ENCODE results near the gene TRIL. TPM values are rescaled to one million over a fixed set of nuclear protein-coding genes. Genes with fewer than 3 reads are reported as not detected.

The TRIL gene
- total RNA-seq, 2 experiments from 2014 or later: not detected

DNA sequence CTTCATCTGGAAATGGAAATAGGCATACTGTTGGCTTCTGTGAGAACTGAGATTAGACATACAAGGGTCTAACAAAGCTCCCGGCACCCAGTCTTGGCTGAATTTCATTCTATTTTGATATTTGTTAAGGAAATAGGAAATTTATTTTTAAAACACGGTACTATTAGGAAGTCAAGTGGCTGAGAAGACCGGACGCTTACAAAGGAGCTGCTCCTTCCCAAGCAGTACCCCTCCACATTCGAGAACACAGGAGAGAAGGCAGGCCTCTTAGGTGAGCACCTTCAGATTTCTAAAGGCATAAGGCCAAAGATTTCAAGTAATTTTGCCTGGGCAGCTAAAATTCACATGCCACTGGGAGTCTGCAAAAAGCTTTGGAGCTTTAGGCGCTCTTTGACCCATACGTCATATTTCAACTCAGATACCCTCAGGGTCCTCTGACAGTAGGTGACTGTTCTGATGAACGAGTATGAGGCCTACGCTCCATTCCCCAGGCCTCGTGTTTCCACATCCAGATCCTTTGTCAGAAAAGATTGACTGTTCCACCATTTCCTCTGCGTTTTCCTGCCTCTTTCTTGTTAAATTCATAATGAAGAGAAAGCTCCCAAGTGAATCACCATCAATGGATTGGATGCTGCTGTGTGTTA is 17.3 kb downstream of the TRIL start:
- Histone ChIP-seq H4K20me1 (ENCODE audit: insufficient read depth, low read length) (no peaks in the 10 kb centered on the region), H3K79me2 (ENCODE audit: insufficient read depth, low read depth, low read length) (no peaks in the 10 kb centered on the region), H3K4me1 (ENCODE audit: insufficient read depth, low read length, poor library complexity, severe bottlenecking) (no peaks in the 10 kb centered on the region), H3K36me3 (ENCODE audit: insufficient read depth, low read length) (no peaks in the 10 kb centered on the region), H3K9me2 (ENCODE audit: insufficient read depth, low read length) (no peaks in the 10 kb centered on the region), H3K4me3 (ENCODE audit: low read depth, low read length, poor library complexity, severe bottlenecking) (no peak overlapping the region), H3K9me3 (ENCODE audit: low read length) (no peaks in the 10 kb centered on the region), H3K4me2 (ENCODE audit: low read length) (no peak overlapping the region), H3K27ac (ENCODE audit: low read depth, low read length, poor library complexity, severe bottlenecking) (no peak overlapping the region), H2AFZ (ENCODE audit: low read length) (no peak overlapping the region)
- CTCF ChIA-PET (ENCODE audit: unreplicated experiment): no interaction called here
- POLR2A ChIA-PET: no interaction called here
- no TSS peak for BruUV-seq (replicated peaks)
- no peak for DNase-seq (ENCODE audit: low spot score)
- TF ChIP-seq, protein P1, sequence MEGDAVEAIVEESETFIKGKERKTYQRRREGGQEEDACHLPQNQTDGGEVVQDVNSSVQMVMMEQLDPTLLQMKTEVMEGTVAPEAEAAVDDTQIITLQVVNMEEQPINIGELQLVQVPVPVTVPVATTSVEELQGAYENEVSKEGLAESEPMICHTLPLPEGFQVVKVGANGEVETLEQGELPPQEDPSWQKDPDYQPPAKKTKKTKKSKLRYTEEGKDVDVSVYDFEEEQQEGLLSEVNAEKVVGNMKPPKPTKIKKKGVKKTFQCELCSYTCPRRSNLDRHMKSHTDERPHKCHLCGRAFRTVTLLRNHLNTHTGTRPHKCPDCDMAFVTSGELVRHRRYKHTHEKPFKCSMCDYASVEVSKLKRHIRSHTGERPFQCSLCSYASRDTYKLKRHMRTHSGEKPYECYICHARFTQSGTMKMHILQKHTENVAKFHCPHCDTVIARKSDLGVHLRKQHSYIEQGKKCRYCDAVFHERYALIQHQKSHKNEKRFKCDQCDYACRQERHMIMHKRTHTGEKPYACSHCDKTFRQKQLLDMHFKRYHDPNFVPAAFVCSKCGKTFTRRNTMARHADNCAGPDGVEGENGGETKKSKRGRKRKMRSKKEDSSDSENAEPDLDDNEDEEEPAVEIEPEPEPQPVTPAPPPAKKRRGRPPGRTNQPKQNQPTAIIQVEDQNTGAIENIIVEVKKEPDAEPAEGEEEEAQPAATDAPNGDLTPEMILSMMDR (conservative IDR thresholded peaks at IDR 0.05; ENCODE audit: low read length): no peak
- no peak for TF ChIP-seq EZH2phosphoT487 (IDR thresholded peaks at IDR 0.05; ENCODE audit: borderline replicate concordance, low read depth, low read length)
- intact Hi-C loops (cut with micrococcal nuclease; ENCODE audit: unreplicated experiment): no loop called here

DNA sequence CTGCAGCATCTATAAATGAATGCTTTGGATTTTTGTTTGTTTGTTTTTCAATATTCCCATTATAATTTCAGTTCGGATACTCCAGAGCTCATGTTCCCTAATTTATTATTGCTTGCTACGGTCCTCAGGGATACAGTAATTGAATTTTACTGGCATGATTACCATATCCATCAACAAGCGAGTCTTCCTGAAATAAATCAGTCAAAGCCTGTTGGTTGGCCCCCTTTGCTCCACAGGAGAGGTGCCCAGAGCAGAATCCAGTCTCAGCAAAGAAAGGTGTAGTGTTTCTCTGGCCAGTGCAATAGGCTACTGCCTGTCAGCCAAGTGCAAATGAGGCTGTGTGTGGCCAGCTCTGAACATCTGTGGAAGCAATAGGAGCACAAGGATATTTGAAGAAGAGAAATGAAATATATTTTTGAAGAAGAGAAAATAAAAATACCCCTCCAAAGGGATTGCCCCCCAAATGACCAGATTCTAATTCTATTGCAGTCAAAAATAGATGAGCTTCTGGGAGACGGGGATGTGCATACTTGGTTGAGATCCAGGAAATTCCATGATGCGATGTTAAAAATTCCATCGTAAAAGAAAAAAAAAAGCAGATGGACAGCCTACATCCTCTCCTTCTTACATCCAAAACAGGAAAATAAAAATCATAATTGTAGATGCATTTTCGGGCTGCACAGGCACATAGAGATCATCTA is 18.1 kb downstream of the TRIL start:
- H3K4me1 ChIP-seq (ENCODE audit: insufficient read depth, low read length, poor library complexity, severe bottlenecking): no peaks in the 10 kb centered on the region
- DNase-seq (ENCODE audit: low spot score): no peak
- no peaks in the 10 kb centered on the region for H3K9me2 ChIP-seq (ENCODE audit: insufficient read depth, low read length)
- CTCF ChIA-PET (ENCODE audit: unreplicated experiment): interaction anchor here (0.5 kb wide), 1 partner anchor 586 kb away, joined by 5 read pairs; no protein-coding TSS in a partner anchor
- BruUV-seq (replicated peaks): no TSS peak
- H2AFZ ChIP-seq (ENCODE audit: low read length): no peak overlapping the region
- POLR2A ChIA-PET: interaction anchor here (0.5 to 0.6 kb wide), 2 partner anchors 27 to 164 kb away, joined by 3 read pairs; no protein-coding TSS in a partner anchor
- H3K36me3 ChIP-seq (ENCODE audit: insufficient read depth, low read length): no peaks in the 10 kb centered on the region
- TF ChIP-seq, protein P1 (conservative IDR thresholded peaks at IDR 0.05; ENCODE audit: low read length): no peak
- TF ChIP-seq EZH2phosphoT487 (IDR thresholded peaks at IDR 0.05; ENCODE audit: borderline replicate concordance, low read depth, low read length): no peak
- H3K4me2 ChIP-seq (ENCODE audit: low read length): no peak overlapping the region
- H3K9me3 ChIP-seq (ENCODE audit: low read length): no peaks in the 10 kb centered on the region
- no peak overlapping the region for H3K4me3 ChIP-seq (ENCODE audit: low read depth, low read length, poor library complexity, severe bottlenecking)
- H4K20me1 ChIP-seq (ENCODE audit: insufficient read depth, low read length): no peaks in the 10 kb centered on the region
- intact Hi-C loops (cut with micrococcal nuclease; ENCODE audit: unreplicated experiment): no loop called here
- H3K27ac ChIP-seq (ENCODE audit: low read depth, low read length, poor library complexity, severe bottlenecking): no peak overlapping the region
- no peaks in the 10 kb centered on the region for H3K79me2 ChIP-seq (ENCODE audit: insufficient read depth, low read depth, low read length)

DNA sequence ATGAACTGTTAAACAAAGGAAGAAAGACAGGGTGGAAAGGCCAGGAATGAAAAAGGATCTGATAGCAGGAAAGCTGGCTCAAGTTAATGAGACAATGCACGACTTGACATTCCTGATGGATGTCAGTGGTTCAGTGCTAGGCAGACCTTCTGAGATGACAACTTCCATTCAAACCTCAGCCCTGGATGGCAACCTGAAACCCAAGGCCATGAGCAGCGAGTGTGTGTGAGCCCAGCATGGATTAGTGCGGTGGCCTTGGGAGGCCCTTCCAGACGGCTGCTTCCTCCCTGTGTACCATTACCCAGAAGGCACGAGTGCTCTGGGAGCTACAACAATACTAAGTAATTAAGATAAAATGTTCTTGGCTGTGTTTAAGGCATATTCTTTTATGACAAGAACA is 18.8 kb downstream of the TRIL start:
- H3K4me1 ChIP-seq (ENCODE audit: insufficient read depth, low read length, poor library complexity, severe bottlenecking): no peaks in the 10 kb centered on the region
- no peak for TF ChIP-seq EZH2phosphoT487 (IDR thresholded peaks at IDR 0.05; ENCODE audit: borderline replicate concordance, low read depth, low read length)
- TF ChIP-seq, protein P1 (conservative IDR thresholded peaks at IDR 0.05; ENCODE audit: low read length): no peak
- BruUV-seq (replicated peaks): no TSS peak

More for the DNA sequence above, 18.8 kb downstream of the TRIL start:
- DNase-seq (ENCODE audit: low spot score): no peak
- no peak overlapping the region for H3K4me2 ChIP-seq (ENCODE audit: low read length)
- CTCF ChIA-PET (ENCODE audit: unreplicated experiment): interaction anchor here (0.5 kb wide), 1 partner anchor 585 kb away, joined by 5 read pairs; no protein-coding TSS in a partner anchor
- H2AFZ ChIP-seq (ENCODE audit: low read length): no peak overlapping the region
- no peaks in the 10 kb centered on the region for H3K9me3 ChIP-seq (ENCODE audit: low read length)
- H3K79me2 ChIP-seq (ENCODE audit: insufficient read depth, low read depth, low read length): no peaks in the 10 kb centered on the region
- POLR2A ChIA-PET: interaction anchor here (0.5 to 0.6 kb wide), 2 partner anchors 28 to 164 kb away, joined by 3 read pairs; no protein-coding TSS in a partner anchor
- H3K27ac ChIP-seq (ENCODE audit: low read depth, low read length, poor library complexity, severe bottlenecking): no peak overlapping the region
- no peaks in the 10 kb centered on the region for H4K20me1 ChIP-seq (ENCODE audit: insufficient read depth, low read length)
- H3K4me3 ChIP-seq (ENCODE audit: low read depth, low read length, poor library complexity, severe bottlenecking): no peak overlapping the region
- H3K36me3 ChIP-seq (ENCODE audit: insufficient read depth, low read length): no peaks in the 10 kb centered on the region
- H3K9me2 ChIP-seq (ENCODE audit: insufficient read depth, low read length): no peaks in the 10 kb centered on the region
- intact Hi-C loops (cut with micrococcal nuclease; ENCODE audit: unreplicated experiment): no loop called here
